ENCODE data around the gene CST4. TPM values are rescaled to one million over a fixed set of nuclear protein-coding genes. Genes with fewer than 3 reads are reported as not detected.

The CST4 gene
- total and polyA plus RNA-seq, 8 donors = not detected

DNA sequence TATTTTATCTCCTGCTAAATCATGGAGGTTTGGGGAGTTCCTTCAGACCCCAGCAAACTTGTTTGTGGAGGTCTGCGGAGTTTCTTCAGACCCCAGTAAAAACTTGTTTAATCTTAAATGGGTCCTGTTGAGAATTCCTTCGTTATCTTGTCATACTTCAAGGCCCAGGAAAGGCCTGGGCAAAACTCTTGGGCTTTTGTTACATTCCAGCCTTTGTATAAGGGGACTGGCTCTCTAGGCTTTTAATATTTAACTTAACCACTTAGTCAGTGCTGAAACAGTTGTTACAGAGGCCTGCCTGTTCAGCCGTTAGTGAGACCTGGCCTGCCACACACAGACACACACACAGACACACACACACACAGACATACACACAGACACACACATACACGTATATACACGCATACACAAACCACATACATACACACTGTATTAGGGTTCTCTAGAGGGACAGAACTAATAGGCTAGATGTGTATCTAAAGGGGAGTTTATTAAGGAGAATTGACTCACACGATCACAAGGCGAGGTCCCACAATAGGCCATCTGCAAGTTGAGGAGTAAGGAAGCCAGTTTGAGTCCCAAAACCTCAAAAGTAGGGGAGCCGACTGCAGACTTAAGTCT, 29.7 kb downstream of the CST4 start:
- Histone ChIP-seq H3K27me3 (no peaks in the 10 kb centered on the region), H3K4me3 (no peak overlapping the region), H3K36me3 (no peaks in the 10 kb centered on the region), H3K27ac (no peak overlapping the region), H3K9me3 (no peaks in the 10 kb centered on the region), H3K4me1 (peaks cover 9 to 29% of the 10 kb centered on the region in 2 donors)
- DNase-seq = no peak
- TF ChIP-seq, protein P1, sequence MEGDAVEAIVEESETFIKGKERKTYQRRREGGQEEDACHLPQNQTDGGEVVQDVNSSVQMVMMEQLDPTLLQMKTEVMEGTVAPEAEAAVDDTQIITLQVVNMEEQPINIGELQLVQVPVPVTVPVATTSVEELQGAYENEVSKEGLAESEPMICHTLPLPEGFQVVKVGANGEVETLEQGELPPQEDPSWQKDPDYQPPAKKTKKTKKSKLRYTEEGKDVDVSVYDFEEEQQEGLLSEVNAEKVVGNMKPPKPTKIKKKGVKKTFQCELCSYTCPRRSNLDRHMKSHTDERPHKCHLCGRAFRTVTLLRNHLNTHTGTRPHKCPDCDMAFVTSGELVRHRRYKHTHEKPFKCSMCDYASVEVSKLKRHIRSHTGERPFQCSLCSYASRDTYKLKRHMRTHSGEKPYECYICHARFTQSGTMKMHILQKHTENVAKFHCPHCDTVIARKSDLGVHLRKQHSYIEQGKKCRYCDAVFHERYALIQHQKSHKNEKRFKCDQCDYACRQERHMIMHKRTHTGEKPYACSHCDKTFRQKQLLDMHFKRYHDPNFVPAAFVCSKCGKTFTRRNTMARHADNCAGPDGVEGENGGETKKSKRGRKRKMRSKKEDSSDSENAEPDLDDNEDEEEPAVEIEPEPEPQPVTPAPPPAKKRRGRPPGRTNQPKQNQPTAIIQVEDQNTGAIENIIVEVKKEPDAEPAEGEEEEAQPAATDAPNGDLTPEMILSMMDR (IDR thresholded peaks at IDR 0.05) = no peak
- peak; percentile 35 for ATAC-seq
- intact Hi-C loops (cut with DNase I) = no loop called here

DNA sequence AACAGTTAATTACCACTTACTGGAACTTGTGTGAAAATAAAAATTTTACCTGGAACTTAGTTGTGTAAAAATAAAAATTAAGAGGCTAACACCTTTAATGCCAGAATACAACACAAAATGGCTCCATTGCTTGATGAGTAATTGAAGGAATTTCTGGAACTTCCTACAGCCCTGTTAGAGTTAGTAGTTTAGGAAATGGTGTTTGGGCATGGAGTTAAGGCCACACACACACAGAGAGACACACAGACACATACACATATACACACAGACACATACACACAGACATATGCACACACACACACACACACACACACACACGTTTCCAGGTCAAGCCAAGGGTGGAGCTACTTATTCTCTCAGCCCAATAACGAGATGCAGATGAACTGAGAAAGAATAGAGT, 30.5 kb downstream of the CST4 start:
- H3K4me3 ChIP-seq = no peak overlapping the region
- DNase-seq = no peak
- no peaks in the 10 kb centered on the region for H3K27me3 ChIP-seq
- TF ChIP-seq, protein P1 (IDR thresholded peaks at IDR 0.05) = no peak
- ATAC-seq = no peak
- no peak overlapping the region for H3K27ac ChIP-seq
- no peaks in the 10 kb centered on the region for H3K9me3 ChIP-seq
- H3K4me1 ChIP-seq = peaks cover 9 to 29% of the 10 kb centered on the region in 2 donors
- H3K36me3 ChIP-seq = no peaks in the 10 kb centered on the region
- intact Hi-C loops (cut with DNase I) = no loop called here

DNA sequence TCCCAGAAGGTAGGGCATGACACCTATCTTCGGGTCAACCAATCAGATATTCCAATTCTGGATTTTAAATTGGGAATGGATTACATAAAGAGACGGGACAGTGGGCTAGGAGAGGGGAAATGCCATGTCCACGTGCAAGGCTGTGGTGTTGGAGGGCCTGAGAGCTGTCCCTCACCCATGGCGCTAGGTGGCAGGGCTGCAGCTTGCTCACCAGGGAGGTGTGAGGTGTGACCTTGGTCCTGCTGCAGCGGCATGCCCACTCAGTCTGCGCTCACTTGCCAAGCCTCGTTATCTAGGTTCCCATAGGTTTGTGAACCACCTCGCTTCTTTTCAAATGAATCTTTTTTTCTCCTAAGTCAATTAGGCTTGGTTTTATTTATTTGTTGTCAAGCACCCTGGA, 31.6 kb downstream of the CST4 start:
- H3K9me3 ChIP-seq = no peaks in the 10 kb centered on the region
- H3K27ac ChIP-seq = no peak overlapping the region
- no peaks in the 10 kb centered on the region for H3K36me3 ChIP-seq
- H3K27me3 ChIP-seq = no peaks in the 10 kb centered on the region
- ATAC-seq (no peak), DNase-seq (no peak)
- peaks cover 9 to 29% of the 10 kb centered on the region in 2 donors for H3K4me1 ChIP-seq
- TF ChIP-seq, protein P1 (IDR thresholded peaks at IDR 0.05) = no peak
- intact Hi-C loops (cut with DNase I) = no loop called here
- no peak overlapping the region for H3K4me3 ChIP-seq

DNA sequence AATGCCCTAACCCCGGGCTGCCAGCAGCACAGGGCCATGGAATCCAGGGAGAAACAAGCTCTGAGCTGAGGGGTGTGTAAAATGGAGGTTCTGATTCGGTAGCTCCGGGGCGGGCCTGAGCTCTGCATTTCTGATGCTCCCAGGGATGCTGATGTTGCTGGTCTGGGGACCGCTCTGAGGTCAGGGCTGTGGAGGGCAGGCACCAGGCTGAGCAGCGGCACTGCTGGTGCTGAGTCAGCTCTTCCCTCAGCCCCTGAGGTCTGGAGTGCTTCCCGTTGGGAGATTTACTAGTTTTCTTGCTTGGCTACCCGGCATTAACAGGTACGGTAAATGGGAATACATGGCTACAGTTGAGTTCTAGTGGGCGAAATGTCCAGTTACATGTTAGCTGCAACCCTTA, 32.5 kb downstream of the CST4 start:
- DNase-seq = no peak
- H3K9me3 ChIP-seq = no peaks in the 10 kb centered on the region
- no peaks in the 10 kb centered on the region for H3K36me3 ChIP-seq
- ATAC-seq = peak; percentile 51
- TF ChIP-seq, protein P1 (IDR thresholded peaks at IDR 0.05) = no peak
- H3K27me3 ChIP-seq = no peaks in the 10 kb centered on the region
- H3K4me3 ChIP-seq = peak overlapping the region in 1 of 2 donors; percentile 9
- H3K4me1 ChIP-seq = peaks cover 9 to 29% of the 10 kb centered on the region in 2 donors
- peak overlapping the region; percentile 13 to 77 for H3K27ac ChIP-seq
- intact Hi-C loops (cut with DNase I) = no loop called here

DNA sequence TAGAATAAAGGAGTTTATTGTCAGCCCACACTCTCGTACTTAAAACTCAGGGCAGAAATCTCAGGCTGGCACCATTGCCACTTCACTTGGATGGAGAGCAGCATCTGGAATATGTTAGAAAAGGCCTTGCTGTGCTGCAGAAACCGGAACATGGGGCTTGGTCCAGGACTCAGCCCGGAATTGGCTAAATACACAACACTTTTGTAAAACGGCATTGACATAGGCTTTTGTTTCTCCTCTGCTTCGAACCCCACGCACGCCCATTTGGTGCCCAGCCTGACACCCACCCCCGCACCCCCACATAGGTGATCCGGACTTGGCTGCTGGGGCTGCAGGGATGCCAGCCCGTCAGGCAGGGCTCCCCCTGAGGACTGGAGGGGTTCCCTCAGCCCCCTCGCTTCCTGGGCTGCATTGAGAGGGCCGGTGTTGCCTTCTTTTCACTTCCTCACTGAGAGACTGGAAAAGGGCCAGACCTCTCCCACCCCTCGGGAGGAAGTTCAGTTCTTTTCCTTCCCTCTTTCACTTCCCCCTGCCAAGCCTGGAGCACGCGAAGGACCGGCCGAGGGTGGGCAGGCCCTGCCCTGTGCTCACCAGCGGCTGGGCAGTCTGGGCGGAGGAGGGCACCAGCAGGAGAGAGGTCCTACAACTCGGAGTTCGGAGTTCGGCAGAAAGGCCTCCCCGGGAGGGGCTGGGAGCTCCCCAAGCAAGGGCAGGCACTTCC, 33.2 kb downstream of the CST4 start:
- H3K9me3 ChIP-seq = no peaks in the 10 kb centered on the region
- H3K36me3 ChIP-seq = no peaks in the 10 kb centered on the region
- H3K27ac ChIP-seq = peak overlapping the region; percentile 13 to 77

More for the DNA sequence above, 33.2 kb downstream of the CST4 start:
- DNase-seq (peak in 3 of 4 donors; percentile 39 to 91 (median 82)), ATAC-seq (peak; percentile 89)
- TF ChIP-seq, protein P1 (IDR thresholded peaks at IDR 0.05) = no peak
- H3K4me3 ChIP-seq = peak overlapping the region in 1 of 2 donors; percentile 9
- intact Hi-C loops (cut with DNase I) = no loop called here
- H3K4me1 ChIP-seq = peaks cover 9 to 29% of the 10 kb centered on the region in 2 donors
- no peaks in the 10 kb centered on the region for H3K27me3 ChIP-seq

All from left lung (tissue), 10 donors.